Adrenal gland (tissue), 12 donors: ENCODE results near the gene SUSD6. TPM values are rescaled to one million over a fixed set of nuclear protein-coding genes. Genes with fewer than 3 reads are reported as not detected.
A peak's percentile ranks its signal among the peaks of the same experiment; 100 is the strongest.

ENCODE experiments used
- DNase-seq, 7 donors: peaks; one replicate each; pipeline ENCODE4 v3.0.0-alpha.2; 2019 to 2020
- H3K27ac ChIP-seq, 5 donors: fragments of 200-600 bp; sonication (generic) in 4 of 5; 1 replicate in 3 of 5; 2 replicates in 2 of 5; pipeline versions ENCODE4 v1.5.1 to v1.8.0; 2016 to 2020; ENCODE audit warnings: mild to moderate bottlenecking in 1 of 5
- H3K27me3 ChIP-seq: fragments of 200-600 bp; 2 replicates; pipeline ENCODE4 v1.8.0; 2021
- H3K36me3 ChIP-seq, 2 donors: fragments of 200-600 bp; replicated peaks in 1 of 2; 1 replicate in 1 of 2; 2 replicates in 1 of 2; pipeline versions ENCODE4 v1.5.1 to v1.8.0; 2018 to 2022
- H3K4me1 ChIP-seq, 2 donors: fragments of 200-600 bp; replicated peaks in 1 of 2; 1 replicate in 1 of 2; 2 replicates in 1 of 2; pipeline versions ENCODE4 v1.5.1 to v1.8.0; 2018 to 2021
- H3K4me3 ChIP-seq, 4 donors: fragments of 200-600 bp; sonication (generic) in 3 of 4; one replicate each; pipeline ENCODE4 v1.5.1; 2016 to 2018
- H3K9me3 ChIP-seq, 3 donors: fragments of 200-600 bp; sonication (generic) in 1 of 3; replicated peaks in 1 of 3; 1 replicate in 2 of 3; 2 replicates in 1 of 3; pipeline versions ENCODE4 v1.5.1 to v1.8.0; 2016 to 2021
- POLR2A ChIP-seq, 2 donors: fragments of 450-650 bp; IDR thresholded peaks; one replicate each; pipeline ENCODE4 v1.6.1; 2017; ENCODE audit warnings: antibody characterized with exemption in 2 of 2, mild to moderate bottlenecking in 2 of 2, moderate library complexity in 1 of 2
- WGBS, 4 donors: extraction: QIAGEN DNeasy Blood & Tissue Kit in 2 of 4; methylation state at CpG; one replicate each; pipeline versions ENCODE4 v1.1.5 to v1.1.7; 2013 to 2017; 5-methylcytosine and 5-hydroxymethylcytosine counted together
- intact Hi-C, 2 donors: fragments of 100-400 bp; cut with DNase I; formaldehyde crosslinking; loops; one replicate each; pipeline versions ENCODE4 v1.14.1 to v1.15.0; 2022 to 2023
- polyA plus RNA-seq, 3 donors: library from polyadenylated mRNA; stranded (reverse); fragments of 200-250 nt in 2 of 3; fragments of 350-450 nt in 1 of 3; fragmentation: Illumina TruSeq in 1 of 3; extraction: RNeasy Lipid Tissue Mini Kit (QIAGEN cat#74804) in 1 of 3; gene quantifications; one replicate each; pipeline ENCODE4 v1.2.3, GENCODE V29; 2013 to 2014
- total RNA-seq, 9 donors: library from RNA; depleted of rRNA in 4 of 9; stranded (reverse); fragments of >200 nt in 4 of 9; fragments of 120-200 nt in 1 of 9; fragmentation: NEBNext Ultra II Directional in 1 of 9; extraction: Animal tissue kit (Norgen Biotek cat#: 25700) in 1 of 9; gene quantifications; one replicate each; pipeline versions ENCODE4 v1.1.0 to v1.2.4, GENCODE V29; 2013 to 2023
- TF ChIP-seq, protein P1 (sequence below), 6 experiments: fragments of 450-650 bp in 4 of 6; fragments of 200-600 bp in 2 of 6; sonication (generic) in 1 of 6; IDR thresholded peaks; 1 replicate in 5 of 6; 2 replicates in 1 of 6; pipeline versions ENCODE4 v1.5.1 to v1.8.0; 2016 to 2021; ENCODE audit warnings: antibody characterized with exemption in 6 of 6, mild to moderate bottlenecking in 2 of 6, moderate library complexity in 1 of 6
- donor health status: healthy with polysubstance abuse.
- donor health status: Bipolar disorder and iron deficiency.
- donor health status: DM: yes; HTN: yes; CAD: no.
- donor health status: DM: no; HTN: no; CAD: no.
- donor health status: DM: no; HTN: no; CAD: no.
- donor health status: DM: yes; HTN: yes; CAD: no.

Gene SUSD6
- total and polyA plus RNA-seq, 12 donors: 7.8 to 75.5 (median 41.0) TPM

DNA sequence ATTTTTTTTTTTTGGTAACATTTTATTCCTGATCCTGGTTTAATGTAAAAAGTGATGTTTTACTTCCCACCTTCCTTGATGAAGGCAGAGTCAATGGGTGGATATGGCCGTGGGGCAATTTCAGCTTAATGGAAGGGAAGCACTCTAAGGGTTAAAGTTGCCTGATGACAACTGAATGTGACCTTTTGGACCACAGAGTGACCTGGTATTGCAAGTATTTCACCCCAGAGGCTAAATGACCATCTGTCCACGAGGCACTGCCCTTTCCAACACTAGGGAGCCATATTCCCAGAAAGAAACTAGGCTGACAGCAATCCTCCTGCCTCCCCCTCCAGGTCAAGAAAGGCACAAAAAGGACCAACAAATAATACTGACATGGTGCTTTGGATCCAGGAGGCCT, 41.5 kb upstream of the SUSD6 start:
- H3K9me3 ChIP-seq: no peaks in the 10 kb centered on the region
- H3K27ac ChIP-seq: no peak overlapping the region
- TF ChIP-seq POLR2A (IDR thresholded peaks at IDR 0.05): no peak
- TF ChIP-seq, protein P1, sequence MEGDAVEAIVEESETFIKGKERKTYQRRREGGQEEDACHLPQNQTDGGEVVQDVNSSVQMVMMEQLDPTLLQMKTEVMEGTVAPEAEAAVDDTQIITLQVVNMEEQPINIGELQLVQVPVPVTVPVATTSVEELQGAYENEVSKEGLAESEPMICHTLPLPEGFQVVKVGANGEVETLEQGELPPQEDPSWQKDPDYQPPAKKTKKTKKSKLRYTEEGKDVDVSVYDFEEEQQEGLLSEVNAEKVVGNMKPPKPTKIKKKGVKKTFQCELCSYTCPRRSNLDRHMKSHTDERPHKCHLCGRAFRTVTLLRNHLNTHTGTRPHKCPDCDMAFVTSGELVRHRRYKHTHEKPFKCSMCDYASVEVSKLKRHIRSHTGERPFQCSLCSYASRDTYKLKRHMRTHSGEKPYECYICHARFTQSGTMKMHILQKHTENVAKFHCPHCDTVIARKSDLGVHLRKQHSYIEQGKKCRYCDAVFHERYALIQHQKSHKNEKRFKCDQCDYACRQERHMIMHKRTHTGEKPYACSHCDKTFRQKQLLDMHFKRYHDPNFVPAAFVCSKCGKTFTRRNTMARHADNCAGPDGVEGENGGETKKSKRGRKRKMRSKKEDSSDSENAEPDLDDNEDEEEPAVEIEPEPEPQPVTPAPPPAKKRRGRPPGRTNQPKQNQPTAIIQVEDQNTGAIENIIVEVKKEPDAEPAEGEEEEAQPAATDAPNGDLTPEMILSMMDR (IDR thresholded peaks at IDR 0.05): no peak
- intact Hi-C loops: loop anchor here in 1 of 2 donors (5.0 kb wide), 1 partner anchor 33 kb away; no protein-coding TSS in a partner anchor
- DNase-seq: no peak
- peaks cover 63% of the 10 kb centered on the region for H3K27me3 ChIP-seq
- 45 to 60% (median 48%) methylated on average over 2 of the region's 2 CpGs for WGBS, 4 donors
- no peak overlapping the region for H3K4me3 ChIP-seq
- no peaks in the 10 kb centered on the region for H3K36me3 ChIP-seq
- H3K4me1 ChIP-seq: peaks cover 5 to 27% of the 10 kb centered on the region in 2 donors

DNA sequence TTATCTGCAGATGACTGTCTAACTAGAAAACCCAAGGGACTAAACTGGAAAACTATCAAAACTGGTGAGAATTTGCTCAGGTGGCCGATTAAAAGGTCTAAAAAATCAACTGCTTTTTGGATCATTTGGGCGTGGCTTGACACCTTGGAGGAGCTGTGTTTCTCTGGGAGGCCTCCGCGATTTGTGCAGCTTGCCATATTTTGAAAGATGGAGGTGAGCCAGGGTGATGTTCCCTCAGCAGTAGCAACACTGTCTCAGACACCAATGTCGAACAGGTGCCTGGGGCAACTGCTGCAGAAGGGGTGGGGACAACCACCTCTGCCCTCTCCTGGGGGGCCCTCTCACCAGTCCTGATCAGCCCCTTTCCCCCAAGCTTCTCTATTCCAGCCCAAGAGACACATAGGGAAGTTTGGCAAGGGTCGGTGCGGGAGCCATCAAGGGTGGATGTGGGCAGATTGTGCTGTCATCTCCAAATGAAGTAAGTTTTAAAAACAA, 40.5 kb upstream of the SUSD6 start:
- Histone ChIP-seq H3K4me3 (no peak overlapping the region), H3K27me3 (peaks cover 57% of the 10 kb centered on the region), H3K36me3 (no peaks in the 10 kb centered on the region), H3K9me3 (no peaks in the 10 kb centered on the region), H3K4me1 (peaks cover 5 to 28% of the 10 kb centered on the region in 2 donors), H3K27ac (no peak overlapping the region)
- TF ChIP-seq, protein P1 (IDR thresholded peaks at IDR 0.05): no peak
- no peak for TF ChIP-seq POLR2A (IDR thresholded peaks at IDR 0.05)
- DNase-seq: no peak
- intact Hi-C loops: loop anchor here in 1 of 2 donors (5.0 kb wide), 1 partner anchor 34 kb away; no protein-coding TSS in a partner anchor
- 68 to 87% (median 80%) methylated on average over 7 of the region's 7 CpGs for WGBS, 4 donors

- H3K4me3 ChIP-seq: peak overlapping the region in 1 of 4 donors; percentile 59
- H3K27ac ChIP-seq: no peak overlapping the region
- peaks cover 63% of the 10 kb centered on the region for H3K27me3 ChIP-seq
- H3K36me3 ChIP-seq: no peaks in the 10 kb centered on the region
- H3K9me3 ChIP-seq: no peaks in the 10 kb centered on the region
- no peak for TF ChIP-seq POLR2A (IDR thresholded peaks at IDR 0.05)
- TF ChIP-seq, protein P1 (IDR thresholded peaks at IDR 0.05): no peak
- WGBS, 4 donors: 14 to 48% (median 16%) methylated on average over 14 to 62 of the region's 62 CpGs
- DNase-seq: no peak
- peaks cover 5 to 28% of the 10 kb centered on the region in 2 donors for H3K4me1 ChIP-seq
- intact Hi-C loops: loop anchor here (2.0 to 5.0 kb wide), 2 partner anchors 33 to 34 kb away; no protein-coding TSS in a partner anchor
Measured at GRCh38 chr14:69571449-69572029, 39.9 kb upstream of the SUSD6 start.

GRCh38 chr14:69572030-69572840, 39.2 kb upstream of the SUSD6 start:
- peak in 4 of 7 donors; percentile 20 to 61 (median 30) for DNase-seq
- intact Hi-C loops: loop anchor here (2.0 to 5.0 kb wide), 2 partner anchors 33 to 35 kb away; no protein-coding TSS in a partner anchor
- Histone ChIP-seq H3K36me3 (no peaks in the 10 kb centered on the region), H3K9me3 (no peaks in the 10 kb centered on the region), H3K27ac (no peak overlapping the region), H3K4me3 (peak overlapping the region in 1 of 4 donors; percentile 59), H3K4me1 (peaks cover 5 to 28% of the 10 kb centered on the region in 2 donors), H3K27me3 (peaks cover 68% of the 10 kb centered on the region)
- WGBS, 4 donors: 9 to 70% (median 12%) methylated on average over 2 to 112 of the region's 112 CpGs
- TF ChIP-seq, protein P1 (IDR thresholded peaks at IDR 0.05): no peak
- TF ChIP-seq POLR2A (IDR thresholded peaks at IDR 0.05): no peak
